ENCODE data around the gene STOX1. TPM values are rescaled to one million over a fixed set of nuclear protein-coding genes. Genes with fewer than 3 reads are reported as not detected.

STOX1 gene
- total and polyA plus RNA-seq, 2 of the 13 experiments (the other 11 are each of a cell fraction or from before 2014, with no cell fraction given) = 2.5 to 6.0 TPM

DNA sequence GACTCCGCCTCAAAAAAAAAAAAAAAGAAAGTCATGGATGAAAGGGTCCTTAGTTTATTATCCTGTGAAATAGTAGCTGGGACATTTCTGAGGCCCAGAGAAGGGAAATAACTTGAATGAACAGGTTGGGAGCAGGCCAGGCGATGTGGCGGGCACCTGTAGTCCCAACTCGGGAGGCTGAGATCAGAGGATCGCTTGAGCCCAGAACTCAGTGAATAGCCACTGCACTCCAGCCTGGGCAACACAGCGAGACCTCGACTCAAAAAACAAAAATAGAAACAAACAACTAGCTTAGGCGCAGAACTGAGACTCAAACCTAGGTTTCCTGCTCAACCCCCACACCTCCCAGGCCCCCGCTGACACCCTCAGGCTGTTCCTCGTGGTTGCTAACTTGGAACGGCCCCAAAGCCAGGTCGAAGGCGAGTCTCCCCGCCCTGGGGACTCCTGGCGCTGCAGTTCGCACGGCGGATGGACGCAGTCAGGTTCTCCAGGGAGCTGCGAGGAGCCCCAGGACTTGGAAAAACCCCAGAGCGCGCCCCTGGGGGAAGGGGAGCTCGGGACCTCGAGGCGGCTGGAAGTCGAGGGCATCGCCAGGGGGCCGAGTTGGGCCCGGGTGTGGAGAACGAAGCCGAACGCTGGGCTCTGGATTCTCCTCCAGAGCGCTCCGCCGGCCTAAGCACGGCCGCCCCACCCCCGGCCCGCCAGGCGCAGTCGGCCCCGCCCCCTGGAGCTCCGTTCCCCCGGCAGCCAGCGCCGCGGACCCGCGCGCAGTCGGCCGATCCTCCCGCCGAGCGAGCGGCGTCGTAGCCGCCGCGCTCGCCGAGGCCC lies at the start of gene STOX1 (continued):
- TF ChIP-seq HNF1A (IDR thresholded peaks at IDR 0.05; ENCODE audit: low read depth) (no peak), HNF1A (CRISPR knock-in tag; IDR thresholded peaks at IDR 0.05; ENCODE audit: borderline replicate concordance) (no peak), ARID4A (CRISPR knock-in tag; IDR thresholded peaks at IDR 0.05; ENCODE audit: borderline replicate concordance) (peak; percentile 34; the same call in 1 of the 2 replicates), ZNF652 (CRISPR knock-in tag; IDR thresholded peaks at IDR 0.05; ENCODE audit: borderline replicate concordance, low read depth) (no peak), MEF2D (CRISPR knock-in tag; IDR thresholded peaks at IDR 0.05) (no peak), ZNF550 (CRISPR knock-in tag; IDR thresholded peaks at IDR 0.05; ENCODE audit: borderline replicate concordance) (no peak), GLI4 (CRISPR knock-in tag; IDR thresholded peaks at IDR 0.05; ENCODE audit: borderline replicate concordance) (no peak), ZKSCAN8 (CRISPR knock-in tag; IDR thresholded peaks at IDR 0.05; ENCODE audit: borderline replicate concordance) (no peak), HMGXB4 (CRISPR knock-in tag; IDR thresholded peaks at IDR 0.05; ENCODE audit: borderline replicate concordance in 1 of 2, low read depth in 1 of 2) (peak in 1 of 2 experiments; percentile 51; a peak in 1 of 4 replicates), CREBL2 (CRISPR knock-in tag; IDR thresholded peaks at IDR 0.05; ENCODE audit: borderline replicate concordance) (no peak), ZFP82 (CRISPR knock-in tag; IDR thresholded peaks at IDR 0.05; ENCODE audit: borderline replicate concordance) (no peak)
- TF ChIP-seq, protein P1, sequence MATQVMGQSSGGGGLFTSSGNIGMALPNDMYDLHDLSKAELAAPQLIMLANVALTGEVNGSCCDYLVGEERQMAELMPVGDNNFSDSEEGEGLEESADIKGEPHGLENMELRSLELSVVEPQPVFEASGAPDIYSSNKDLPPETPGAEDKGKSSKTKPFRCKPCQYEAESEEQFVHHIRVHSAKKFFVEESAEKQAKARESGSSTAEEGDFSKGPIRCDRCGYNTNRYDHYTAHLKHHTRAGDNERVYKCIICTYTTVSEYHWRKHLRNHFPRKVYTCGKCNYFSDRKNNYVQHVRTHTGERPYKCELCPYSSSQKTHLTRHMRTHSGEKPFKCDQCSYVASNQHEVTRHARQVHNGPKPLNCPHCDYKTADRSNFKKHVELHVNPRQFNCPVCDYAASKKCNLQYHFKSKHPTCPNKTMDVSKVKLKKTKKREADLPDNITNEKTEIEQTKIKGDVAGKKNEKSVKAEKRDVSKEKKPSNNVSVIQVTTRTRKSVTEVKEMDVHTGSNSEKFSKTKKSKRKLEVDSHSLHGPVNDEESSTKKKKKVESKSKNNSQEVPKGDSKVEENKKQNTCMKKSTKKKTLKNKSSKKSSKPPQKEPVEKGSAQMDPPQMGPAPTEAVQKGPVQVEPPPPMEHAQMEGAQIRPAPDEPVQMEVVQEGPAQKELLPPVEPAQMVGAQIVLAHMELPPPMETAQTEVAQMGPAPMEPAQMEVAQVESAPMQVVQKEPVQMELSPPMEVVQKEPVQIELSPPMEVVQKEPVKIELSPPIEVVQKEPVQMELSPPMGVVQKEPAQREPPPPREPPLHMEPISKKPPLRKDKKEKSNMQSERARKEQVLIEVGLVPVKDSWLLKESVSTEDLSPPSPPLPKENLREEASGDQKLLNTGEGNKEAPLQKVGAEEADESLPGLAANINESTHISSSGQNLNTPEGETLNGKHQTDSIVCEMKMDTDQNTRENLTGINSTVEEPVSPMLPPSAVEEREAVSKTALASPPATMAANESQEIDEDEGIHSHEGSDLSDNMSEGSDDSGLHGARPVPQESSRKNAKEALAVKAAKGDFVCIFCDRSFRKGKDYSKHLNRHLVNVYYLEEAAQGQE (IDR thresholded peaks at IDR 0.05; ENCODE audit: borderline replicate concordance in 1 of 2, low read depth in 1 of 2, low read length in 2 of 2) = no peak
